ENCODE results near the gene ACD.

ACD gene

GRCh38 chr16:67675579-67675935, 15.5 kb upstream of the ACD start:
- DNase-seq, result no peak

DNA sequence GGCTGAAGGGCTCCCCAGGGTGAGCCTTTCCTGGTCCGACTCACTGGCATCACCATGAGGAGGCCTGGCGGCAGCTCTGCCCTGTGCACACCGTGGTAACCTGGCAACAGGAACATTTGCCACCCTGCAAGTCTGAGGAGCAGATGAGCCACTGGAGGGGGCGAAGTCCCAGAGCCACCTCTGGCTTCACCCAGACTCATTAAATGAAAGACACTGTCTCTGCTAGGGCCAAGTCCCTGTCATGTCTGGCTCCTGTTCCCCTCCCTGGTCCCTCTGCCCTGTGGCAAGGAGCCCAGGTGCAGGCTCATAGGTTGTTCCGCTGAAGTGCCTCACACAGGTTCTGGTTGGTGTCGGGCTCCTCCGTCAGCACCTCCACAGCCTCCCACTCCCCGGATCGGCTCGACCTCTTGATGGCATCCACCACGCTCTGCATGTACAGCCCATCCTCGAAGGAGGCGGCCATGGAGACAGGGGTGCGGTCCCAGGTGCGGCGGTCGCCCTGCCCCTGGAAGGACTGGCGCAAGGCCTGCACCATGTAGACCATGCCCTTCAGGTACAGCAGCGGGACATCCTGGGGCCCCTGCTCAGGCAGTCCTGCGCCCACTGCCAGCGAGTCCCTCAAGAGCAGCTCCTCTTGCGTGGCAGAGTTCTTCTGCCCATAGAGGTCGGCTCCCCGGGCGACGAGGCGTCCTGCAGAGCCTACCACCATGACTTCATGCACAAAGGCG, 15.0 kb upstream of the ACD start:
- DNase-seq, result no peak

DNA sequence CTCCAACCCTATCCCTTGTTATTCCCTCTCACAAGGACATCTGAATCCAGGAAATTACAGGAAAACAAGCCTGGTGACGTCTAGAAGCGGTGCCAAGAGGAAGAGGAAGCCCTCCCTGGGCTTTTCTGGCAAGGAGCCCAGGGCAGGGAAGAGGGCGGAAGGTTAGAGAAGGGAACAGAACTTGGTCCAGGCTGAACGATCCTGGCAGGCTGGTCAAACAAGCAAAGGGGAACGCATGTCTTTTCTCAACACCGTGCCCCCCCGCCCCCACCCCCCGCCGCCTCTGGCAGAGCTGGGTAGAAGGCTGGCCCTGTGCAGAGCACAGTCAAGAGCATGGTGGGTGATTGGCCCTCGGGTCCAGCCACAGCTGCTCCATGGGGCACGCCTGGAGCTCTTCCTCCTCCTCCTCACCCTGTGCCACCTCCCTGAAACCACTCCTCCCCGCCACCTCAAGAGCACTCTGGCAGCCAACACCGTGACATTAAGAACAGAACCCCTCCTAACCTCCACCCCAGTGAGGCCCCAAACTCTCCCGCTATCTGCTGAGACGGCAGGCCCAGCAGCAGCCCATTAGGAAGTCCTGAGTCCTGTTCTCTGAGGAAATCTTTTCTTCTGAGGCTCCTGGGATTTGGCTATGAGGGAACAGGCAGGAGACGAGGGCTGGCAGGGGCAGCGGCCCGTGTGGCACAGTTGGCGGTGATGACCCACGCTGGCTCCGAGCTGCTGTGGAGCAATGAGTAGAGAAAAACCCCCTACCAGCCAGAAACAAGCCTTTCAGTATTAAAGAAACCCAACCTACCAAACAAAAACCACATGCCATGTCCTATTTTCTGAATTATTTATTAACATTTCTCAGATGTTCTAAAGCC, 13.9 kb upstream of the ACD start:
- DNase-seq, result no peak

GRCh38 chr16:67672739-67673662, 12.9 kb upstream of the ACD start:
- DNase-seq, result peak; percentile 35

GRCh38 chr16:67672306-67672705, 12.2 kb upstream of the ACD start:
- no peak for DNase-seq

DNA sequence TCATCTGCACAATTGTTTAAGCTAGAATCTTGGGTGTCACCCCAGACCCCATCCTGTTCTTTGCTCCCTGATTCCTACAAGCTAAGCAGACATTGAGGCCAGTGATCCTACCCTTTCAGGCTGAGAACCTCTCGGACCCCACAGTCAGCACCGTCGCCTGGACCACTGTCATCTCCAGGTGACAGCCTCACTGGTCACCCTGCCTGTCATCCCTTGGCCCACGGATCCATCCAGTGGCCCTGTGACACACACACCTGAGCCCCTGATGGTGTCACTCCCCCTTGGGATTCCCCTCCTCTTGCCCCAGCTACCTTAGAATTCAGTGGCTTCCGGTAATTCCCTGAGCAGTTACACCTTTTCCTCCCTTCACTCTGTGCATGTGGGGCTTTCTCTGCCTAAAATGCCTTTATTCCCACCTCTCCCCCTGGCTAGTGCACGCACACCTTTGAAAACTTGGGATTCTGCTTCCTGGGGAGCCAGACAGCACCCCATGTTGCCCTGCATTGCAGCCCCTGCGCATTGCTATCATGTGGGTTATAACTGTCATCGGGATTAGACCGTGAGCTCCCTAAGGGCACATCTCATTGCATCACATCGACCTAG, 9.5 kb upstream of the ACD start:
- DNase-seq, result no peak

GRCh38 chr16:67668495-67669157, 8.6 kb upstream of the ACD start:
- no peak for DNase-seq

GRCh38 chr16:67667817-67668494, 7.9 kb upstream of the ACD start:
- DNase-seq, result peak; percentile 97

- DNase-seq, result no peak
These were observed 7.4 kb upstream of the ACD start for GRCh38 chr16:67667453-67667816.

DNA sequence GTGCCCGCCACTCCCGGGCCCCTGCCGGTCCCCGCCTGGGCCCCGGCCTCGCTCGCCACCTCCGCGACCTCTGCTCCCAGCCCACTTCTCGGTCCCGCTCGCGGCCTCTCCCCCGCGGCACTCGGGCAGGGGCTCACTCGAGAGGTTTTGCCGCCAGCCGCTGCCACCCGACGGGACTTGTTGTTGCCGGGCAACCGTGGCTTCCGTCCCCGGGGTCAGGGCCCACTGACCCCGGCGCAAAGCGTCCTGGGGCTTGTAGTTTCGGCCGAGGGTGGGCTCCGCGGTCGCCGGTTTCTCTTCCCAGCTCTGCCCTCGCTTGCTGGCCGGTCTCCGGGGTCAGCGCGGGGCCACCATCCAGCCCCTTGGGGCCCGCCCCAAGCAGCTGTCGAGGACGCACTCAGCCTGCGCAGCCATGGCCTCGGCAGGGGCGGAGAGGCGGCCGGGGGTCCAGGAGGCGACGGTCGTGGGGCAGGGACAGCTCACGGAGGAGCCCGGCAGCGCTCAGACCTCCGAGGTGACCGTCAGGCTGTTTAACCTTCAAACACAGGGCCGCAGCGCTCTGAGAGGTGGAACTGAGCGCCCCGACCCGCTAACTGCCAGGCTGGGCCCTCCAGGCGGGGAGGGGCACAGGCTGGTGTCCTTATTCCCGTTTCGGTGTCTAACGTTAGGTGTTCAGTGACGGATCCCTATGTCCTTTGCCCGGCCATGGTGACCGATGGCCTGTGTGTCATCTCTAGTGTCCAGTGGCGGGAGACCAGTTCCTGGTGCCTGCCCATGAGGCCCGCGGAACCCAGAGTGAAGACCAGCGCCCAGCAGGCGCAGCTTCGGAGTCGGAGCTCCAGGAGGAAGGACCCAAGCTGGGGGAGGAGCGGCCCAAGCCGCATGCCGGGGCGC, 6.7 kb upstream of the ACD start, which contains the start of the genes C16orf86 and ENKD1:
Gene C16orf86, plus strand, starts transcription at position 256 of the 894 bp plus-strand sequence. Its CDS starts 157 bp downstream, at position 413.
Gene ENKD1, minus strand, starts transcription at position 192 of the 894 bp plus-strand sequence. CDS start 308 bp downstream, outside the sequence.
- DNase-seq, result peak; percentile 44

- no peak for DNase-seq
These were observed 6.0 kb upstream of the ACD start for GRCh38 chr16:67666032-67666551.

- no peak for DNase-seq
These were observed 5.5 kb upstream of the ACD start for GRCh38 chr16:67665598-67665997.

- DNase-seq, result no peak
These were observed 4.8 kb upstream of the ACD start for GRCh38 chr16:67664871-67665270.

GRCh38 chr16:67664258-67664657, 4.2 kb upstream of the ACD start:
- DNase-seq, result no peak

- DNase-seq, result no peak
These were observed 3.8 kb upstream of the ACD start for GRCh38 chr16:67663877-67664222.

DNA sequence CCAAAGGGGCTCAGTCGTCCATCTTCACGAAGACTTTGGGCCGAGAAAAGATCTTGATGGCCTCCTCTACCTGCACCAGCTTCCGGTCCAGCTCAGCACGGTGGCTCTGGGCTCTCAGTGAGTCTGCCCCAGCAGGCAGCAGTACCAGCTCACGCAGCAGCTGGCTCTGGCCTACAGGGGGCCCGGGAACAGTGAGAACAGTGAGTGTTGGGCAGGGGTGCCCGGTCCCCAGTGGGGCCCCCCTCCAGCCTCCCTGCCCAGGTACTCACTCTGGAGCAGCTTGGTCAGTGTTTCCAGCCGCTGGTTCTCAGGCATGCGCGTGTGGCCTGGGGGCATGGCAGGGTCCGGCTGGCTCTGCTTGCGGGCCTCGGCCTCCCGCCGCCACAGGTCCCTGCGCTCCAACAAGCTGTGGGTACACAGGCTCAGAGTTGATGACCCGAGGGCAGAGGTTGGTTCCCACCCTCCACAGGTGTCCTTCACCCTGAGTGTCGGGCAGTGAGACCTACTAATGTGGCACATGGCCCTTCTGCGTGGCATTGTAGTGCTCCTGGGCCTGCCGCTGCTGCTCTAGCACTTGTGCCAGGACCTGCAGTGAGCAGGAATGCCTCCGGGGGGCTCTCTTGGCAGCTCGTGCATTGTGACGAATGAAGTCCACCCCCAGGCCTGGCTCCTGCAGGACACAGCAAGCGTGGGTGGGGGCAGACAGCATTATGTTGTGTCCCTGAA, 3.3 kb upstream of the ACD start:
- no peak for DNase-seq

- DNase-seq, result no peak
These were observed 2.6 kb upstream of the ACD start for GRCh38 chr16:67662653-67663010.

GRCh38 chr16:67661886-67662652, 2.0 kb upstream of the ACD start:
- no peak for DNase-seq

Measured in DMS 273 treated with DMSO at 0.1 percent for 48 hours (cell line).